HL-60/S4 treated with phorbol 12-myristate 13-acetate at 8.2 ng/mL for 4 days and 3 days (cell line): ENCODE results near the gene RAX.

Experiments used
- in situ Hi-C: fragments of 300-500 bp; cut with MboI; formaldehyde crosslinking; loops from 2 replicates; pipeline ENCODE4 v1.15.0; 2022; ENCODE audit warnings: low sequenced_read_pairs

Gene RAX

DNA sequence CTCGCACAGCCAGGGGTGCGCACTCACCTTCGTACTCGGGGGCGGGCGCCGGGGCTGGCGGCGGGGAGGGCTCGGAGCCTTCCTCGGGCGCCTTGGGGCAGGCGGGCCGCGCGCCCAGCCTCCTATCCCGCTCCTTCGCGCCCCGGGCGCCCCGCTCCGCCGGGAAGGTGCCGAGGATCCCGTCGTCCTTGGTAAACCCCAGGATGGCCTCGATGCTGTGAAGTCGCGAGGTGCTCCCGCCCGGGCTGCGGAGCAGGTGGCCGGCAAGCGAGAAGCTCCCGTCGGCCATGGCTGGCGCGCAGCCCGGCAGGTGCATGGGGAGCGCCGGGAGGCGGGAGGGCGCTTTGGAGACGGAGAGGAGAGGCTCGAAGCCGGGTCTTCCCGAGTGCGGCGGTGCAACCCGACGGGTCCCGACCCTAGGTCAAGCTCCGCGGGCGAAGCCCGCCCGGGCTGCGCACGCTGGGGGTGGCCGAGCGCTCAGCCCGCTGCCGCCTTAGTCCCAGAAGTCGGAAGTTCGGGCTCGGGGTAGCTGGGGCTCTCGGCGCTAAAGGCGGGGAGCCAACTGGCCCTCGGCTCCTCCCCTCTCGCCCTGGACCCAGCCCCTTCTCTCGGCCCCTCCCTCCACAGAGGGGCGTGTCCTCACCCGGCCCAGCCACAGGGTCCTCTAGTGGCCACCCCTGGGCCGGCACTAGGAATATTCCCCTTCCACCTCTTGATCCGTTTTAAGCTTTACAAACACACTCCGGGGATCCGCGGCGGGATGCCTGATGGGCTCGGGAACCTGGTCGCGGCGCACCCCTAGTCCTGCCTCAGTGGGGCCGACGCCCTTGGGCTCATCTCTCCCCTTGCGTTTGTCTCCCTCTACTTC lies at the start of gene RAX:
RAX (minus strand) TSS at position 564 of the 868 bp plus-strand sequence; CDS start at position 316, 248 bp downstream.
- in situ Hi-C loops, result no loop called here

DNA sequence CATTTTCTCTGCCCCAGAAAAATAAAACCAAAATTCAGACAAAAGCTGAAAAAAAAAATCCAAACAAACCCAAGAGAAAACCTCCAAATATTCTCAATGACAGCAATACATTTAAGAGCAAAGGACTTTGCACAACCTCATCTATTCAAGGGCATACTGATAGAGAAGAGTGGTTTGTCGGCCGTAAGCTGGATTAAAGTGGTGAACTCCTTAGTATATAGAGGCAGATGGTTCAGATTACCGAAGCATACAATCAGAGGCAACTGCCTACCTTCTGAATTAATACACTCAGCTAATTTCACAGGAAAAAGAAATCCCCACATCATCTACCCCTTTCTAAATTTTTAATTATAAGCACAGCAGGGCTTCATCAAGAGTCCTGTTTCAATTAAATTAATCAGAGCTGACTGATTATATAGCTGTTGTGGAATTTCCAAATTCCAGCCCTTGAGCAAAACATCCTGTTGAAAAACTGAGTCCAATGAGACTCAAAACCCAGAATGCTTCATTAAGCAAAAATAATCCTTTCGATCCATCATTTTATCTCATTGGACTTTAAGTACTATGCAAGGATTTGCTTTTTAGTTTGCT lies 45.3 kb upstream of the RAX start, which contains the start of gene CPLX4:
CPLX4 (minus strand) TSS at position 190 of the 591 bp plus-strand sequence; CDS start at position 3, 187 bp downstream.
- in situ Hi-C loops, result no loop called here

DNA sequence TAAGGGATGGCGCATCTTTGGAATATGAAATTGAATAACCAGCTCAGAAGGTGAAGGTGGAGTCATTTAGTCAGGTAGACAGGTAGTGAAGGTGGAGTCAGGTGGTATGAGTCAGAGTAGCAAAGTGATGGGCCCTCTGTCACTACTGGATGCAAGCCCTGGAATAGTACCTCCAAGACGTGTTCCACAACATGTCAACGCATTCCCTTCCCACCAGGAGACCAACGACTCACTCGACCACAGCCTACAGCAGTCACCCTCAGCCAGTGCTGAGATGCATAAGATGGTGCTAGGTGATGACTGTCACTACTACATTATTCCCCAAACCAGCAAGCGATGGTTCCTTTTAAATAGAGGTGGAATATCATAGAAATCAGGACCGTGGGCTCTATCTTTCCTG lies 38.4 kb upstream of the RAX start:
- in situ Hi-C loops, result no loop called here

DNA sequence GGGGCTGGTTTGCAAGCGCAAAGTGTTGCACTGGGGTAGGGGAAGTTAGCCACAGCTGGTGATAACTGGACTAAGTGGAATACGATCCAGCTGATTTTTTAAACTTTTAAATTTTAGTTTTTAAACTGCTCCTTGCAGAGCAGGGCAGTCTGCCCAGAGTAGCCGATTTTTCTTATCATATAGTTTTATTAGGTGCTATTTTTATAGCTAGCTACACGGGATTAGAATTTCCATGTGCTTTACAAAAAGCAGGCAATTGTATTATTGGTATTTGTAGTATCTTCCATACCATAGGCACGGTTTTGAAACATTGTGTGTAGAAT lies 35.6 kb upstream of the RAX start:
- in situ Hi-C loops, result no loop called here

DNA sequence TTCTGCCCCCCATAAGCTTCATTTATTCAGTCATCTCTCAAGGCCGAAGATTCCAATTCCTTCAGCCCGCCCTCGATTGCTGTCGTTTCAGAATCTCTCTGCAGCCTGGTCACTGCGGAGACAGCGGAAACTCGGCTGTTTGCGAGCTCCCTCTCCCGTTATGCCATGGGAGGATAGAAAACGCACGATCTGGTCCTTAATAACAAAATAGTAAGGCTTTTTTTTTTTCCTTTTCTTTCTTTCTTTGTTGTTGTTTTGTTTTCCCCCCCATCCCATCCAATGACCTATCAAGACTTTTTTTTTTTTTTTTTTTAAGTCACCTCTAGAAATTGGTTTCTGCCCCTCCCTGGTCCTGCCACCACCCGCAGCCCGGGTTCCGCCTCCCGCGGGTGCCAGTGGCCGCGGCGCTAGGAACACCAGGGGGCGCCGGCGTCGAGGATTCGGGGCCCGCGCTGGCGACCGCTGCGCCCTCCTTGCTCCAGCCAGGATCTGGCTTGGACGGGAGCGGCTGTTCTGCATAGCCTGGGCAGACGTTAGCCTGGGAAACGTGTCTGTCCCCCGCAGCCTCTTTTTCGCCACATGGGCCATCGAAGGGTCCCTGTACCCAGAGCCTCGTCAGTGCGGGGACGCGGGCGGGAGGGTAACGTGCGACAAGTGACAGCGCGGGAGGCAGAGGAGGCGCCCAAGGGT lies 35.1 kb upstream of the RAX start:
- in situ Hi-C loops, result no loop called here

DNA sequence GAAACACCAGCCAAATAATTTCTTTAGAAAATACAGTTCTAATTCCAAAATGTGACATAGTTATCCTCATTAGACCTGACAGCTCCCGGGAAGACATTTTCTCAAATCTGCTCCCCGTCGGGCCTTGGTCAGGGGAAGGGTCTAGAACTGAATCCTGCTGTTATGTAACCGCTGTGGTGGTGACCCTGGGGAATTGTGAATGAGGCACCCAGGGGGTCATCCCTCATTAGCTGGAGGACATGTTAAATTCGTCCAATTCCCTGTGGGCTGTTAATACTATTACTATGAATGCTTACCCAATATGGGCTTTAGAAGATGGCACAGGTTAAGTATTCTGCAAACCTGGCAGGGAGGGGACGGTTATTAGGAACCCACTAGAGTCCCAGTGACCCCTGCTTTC lies 33.4 kb upstream of the RAX start:
- in situ Hi-C loops, result no loop called here

DNA sequence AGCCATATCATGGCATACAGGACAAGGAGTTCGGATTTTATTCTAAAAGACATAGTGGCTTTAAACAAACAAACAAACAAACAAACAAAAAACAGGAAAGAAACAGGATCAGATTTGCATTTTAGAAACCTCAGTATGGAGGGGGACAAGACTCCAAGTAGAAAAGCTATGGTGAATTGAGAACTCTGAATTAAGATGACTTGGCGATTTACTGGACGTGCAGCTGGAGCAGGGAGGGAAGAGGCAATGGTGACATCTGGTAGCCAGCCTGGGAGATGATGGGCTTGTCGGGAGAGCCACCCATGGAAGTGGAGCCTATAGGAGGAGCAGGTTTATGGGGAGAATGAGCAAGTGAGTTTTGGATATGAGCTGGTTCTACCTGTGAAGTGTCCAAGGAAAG lies 32.0 kb upstream of the RAX start:
- in situ Hi-C loops, result no loop called here

DNA sequence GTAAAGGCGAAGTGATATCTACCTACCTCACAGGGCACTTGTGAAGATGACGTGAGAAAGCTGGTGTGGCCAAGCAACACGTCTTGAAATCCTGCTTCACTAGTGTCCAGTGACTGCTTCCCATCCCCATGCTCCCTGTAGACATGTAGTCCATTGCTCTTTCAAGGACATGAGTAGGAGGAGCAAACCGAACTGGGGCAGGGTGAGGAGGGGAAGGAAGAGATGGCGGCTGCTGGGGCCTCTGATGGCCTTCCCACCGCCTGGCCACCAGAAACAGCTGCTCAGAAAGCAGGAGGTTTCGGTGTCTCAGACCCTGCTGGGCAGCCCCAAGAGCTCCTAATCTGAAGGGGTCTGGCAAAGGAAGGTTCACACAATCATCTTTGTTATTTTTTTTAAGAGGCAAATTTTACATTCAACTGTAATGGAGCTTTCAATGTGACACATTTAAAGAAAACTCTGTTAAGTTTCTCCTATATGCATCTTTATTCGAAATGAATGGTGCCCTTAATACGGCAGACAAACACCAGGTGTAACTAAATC lies 30.5 kb upstream of the RAX start:
- in situ Hi-C loops, result no loop called here

DNA sequence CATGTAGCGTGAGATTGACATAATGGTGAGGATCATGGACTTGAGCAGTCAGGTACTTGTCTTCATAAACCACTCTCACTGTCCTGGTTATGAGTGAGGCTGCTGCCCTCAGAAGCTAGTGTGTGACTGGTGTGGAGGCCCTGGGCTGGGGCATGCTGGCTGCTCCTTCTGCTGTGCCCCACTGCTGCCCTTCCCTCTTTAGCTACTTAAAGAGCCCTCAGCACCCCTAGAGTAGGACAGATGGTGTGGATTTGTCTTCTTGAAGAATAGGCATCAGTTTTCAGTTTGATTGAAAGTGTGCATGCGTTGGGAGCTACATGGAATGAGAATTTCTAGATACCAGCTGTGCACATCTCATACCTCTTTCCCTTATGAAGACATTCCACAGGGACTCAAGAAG lies 29.8 kb upstream of the RAX start:
- in situ Hi-C loops, result no loop called here

DNA sequence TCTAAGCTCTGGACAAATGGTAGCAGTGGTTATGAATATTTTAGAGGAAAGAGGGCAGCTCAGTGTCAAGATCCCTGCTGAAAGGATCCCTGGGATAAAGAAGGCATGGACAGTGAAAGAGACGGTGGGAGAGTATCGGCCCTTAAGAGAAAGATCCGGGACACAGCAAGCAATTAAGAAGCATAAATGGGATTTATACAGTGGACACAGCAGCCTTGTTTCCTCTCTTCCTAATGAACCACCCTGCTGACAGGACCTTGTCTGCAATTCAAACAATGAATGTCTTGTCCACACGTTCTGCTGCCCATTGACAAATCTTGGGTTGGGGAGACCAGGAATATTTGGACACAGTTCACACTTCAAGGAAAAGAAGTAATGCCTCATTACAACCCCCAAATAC lies 28.7 kb upstream of the RAX start:
- in situ Hi-C loops, result no loop called here

DNA sequence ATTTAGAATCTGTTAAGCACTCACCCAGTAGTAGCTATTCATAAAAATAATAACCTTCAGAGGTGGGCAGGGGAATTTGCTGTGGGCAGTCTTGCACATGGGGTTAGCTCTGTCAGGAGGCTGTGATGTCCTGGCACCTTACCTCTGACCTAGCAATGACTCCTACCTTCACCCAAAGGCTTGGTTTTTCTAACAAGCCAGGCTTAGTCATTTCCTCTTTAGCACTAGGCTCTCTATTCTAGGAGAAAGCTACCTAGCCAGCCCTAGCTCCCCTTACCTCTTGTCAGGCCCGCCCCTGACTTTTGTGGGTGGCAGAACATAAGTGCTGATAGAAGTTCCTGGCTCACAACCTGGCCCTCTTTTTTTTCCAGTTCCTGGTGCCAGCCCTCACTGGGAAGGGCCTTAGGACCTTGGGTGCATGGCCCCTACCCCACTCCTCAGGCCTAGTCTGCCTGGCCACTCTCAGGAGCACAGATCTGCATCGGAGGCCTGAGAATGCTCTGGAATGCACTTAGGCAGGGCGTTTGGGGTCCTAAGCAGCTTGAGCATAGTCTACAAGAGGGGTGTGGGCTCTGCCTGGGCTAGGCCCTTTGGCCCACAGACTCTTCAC lies 27.5 kb upstream of the RAX start:
- in situ Hi-C loops, result no loop called here

DNA sequence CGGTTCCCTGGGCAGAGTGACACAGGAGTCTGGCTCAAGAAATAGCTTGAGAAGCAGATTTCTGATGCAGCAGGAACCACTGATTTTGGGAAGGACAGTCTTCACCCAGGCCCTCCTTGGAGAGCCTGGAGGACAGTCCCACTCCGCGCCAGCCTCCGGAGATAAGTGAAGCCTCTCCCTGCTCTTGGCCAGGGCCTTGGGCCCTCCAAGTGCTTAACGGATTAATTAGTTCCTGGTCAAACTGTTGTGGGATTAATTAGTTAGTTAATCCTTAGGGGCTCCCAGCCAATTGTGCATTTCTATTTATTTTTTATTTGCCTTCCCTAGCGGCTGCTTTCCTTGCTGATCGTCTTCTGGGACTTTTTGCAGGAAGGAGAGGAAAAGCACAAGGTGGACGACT lies 25.6 kb upstream of the RAX start:
- in situ Hi-C loops, result no loop called here

DNA sequence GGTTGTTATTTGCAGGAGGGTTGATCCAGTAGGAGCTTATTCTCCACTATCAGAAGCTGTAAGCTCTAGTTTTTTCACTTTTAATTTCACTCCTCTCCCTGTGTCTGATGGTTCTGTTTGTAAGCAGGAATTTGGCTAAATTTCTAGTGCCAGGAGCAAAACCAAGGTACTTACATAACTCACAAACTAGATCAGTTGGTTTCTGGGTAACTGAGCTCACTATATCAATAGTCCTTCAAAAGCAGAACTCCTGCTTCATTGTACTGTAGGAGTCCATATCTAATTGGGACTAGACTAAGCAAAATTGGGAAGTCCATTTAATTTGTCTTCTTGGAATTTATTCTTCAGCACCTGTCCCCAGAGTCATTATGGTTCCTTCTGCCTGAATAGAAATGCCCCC lies 20.1 kb upstream of the RAX start:
- in situ Hi-C loops, result no loop called here

DNA sequence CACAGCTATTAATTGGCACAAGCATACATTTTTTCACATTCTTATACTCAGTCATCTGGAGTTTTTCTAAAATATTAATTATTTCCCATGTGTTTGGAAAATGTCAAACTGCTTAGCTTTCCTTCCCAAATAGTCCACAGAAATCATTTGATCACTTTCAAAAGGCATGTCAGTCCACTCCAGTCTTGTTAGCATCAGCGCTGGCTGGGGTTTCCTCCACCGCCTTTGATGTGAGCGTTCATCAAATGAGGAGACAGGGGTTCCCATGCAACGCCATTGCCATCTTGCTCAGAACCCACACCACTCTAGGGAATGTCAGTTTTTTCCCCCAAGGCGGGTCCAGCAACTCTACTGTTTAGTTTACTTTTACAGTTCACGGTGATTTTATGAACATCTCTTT lies 13.1 kb upstream of the RAX start:
- in situ Hi-C loops, result no loop called here

DNA sequence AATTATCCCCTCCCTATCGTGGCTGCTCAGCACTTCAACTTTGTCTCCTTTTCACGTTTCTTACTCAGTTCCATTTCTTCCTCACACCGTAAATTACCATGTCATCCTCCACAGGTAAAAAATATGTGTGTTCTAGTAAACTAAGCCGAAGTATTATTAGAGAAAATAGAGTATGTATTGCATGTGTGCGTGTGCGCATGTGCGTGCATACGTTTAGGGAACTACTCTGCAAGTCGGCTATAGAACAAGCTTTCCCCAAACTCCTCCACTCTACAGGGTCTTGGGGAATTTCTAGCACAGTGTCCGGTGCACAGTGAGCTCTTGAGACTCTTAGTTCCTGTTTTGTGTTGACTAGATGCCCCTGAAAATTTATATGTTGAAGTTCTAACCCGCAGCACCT lies 9.1 kb upstream of the RAX start:
- in situ Hi-C loops, result no loop called here

DNA sequence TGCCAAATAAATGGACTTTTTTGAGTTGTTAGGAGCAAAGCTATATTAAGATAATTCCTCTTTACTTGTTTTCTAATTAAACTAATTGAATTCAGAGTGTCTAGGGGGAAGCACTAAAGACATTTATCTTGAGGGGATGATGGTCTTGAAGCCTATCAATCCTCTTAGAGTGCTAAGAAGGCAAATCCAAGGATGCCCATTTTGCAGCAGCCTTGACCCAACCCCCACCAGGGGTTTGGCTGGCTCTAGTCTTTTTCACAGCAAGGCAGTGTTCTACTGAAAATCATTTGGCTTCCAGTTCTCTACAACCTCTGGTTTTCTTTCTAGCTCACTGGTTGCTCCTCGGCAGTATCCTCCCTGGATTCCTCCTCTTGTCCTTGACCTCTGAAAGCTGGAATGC lies 6.5 kb upstream of the RAX start:
- in situ Hi-C loops, result no loop called here

DNA sequence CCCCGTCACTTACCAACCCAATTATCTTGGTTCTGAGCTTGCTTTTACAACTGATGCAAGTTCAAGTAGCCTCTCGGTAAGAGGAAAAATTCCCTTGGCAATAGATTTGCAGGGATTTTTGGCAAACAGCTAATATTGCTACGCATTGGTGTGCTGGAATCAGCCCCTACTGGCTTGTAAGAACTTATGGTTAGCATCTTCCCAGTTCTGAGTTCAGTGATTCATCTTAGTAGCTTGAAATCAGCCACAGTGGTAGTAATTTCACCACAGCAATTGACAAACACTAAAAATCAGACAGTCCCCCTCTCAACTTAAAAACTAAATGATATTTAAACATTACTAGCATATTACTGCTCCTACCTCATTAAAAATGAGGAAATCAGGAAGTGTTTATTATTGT lies 5.9 kb upstream of the RAX start:
- in situ Hi-C loops, result no loop called here

DNA sequence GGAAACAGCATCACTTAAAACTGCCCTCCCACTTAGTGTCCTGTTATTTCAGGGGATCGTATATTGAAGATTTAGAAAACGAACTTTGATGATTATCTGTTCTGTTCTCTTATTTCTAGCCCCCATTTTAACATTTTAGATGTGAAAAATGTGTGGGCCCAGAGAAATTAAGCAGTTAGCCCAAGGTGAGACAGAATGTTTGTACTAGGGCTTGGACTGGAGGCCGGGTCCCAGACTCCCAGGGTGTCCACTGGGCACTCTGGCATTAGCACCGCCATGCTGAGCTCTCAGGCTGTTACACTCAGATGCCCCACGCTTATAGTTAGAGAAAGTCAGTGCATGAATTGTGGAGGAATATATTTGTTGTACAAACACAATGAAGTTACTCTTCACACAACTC lies 5.5 kb upstream of the RAX start:
- in situ Hi-C loops, result no loop called here

DNA sequence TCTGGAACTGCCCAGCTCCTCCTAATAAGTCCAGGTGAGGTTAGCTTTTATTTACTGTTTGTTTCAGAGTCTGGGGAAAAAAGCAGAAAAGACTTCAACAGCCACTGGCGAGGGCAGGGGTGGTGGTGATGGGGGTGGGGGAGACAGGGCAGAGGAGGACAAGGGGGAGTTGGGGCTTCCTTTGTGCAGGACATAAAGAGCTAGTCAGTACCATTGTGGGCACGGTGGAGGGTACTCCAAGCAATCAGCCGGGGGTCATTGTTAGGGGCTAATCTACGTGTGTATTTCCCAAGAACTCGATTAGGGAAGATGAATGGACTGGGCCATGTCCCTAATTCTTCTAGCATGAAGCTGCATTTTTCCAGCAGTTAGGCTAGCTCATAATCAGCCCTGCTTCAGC lies 2.8 kb upstream of the RAX start:
- in situ Hi-C loops, result no loop called here

DNA sequence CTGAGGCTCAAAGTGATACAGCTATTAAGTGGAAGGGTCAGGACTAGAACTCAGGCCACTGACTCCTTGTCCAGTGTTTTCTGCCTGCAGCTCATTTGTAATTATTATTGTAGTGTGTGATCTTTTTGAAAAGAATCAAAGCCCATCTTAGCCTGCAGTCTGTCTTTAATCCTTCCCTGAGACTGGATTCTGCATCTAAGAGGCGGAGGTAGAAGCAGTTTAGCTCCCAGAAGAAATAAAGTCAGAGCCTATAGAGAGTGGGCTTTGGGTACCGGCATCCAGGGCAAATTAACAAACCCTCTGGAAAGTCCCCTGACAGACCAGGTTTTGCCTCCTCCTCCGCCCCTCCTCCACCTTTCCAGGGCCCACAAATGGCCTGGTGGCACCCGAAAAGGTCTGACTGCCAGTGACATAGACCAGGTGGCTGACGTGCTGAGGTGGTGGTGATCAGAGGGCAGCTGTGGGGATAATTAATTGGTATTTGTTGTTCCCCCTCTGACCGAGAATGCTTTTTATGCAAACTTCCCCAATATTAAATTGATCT lies 2.2 kb upstream of the RAX start:
- in situ Hi-C loops, result no loop called here

DNA sequence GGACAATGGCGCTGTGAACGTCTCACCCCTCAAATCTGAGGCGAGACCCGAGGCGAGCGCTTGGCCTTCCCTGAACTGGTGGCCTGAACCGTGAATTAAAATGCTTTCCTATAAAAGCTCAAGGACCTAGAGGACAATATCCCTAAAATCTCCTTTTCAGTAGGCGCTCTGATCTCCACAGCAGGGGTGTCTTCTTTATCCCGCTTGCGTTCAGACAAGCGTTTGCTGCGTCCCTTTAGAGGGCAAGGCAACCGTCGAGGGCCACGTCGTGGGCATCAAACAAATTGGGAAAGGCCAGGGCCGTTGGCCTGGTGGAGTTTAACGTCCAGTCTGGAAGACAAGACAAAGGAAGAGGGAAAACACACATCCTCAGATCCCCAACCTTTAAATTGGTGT lies 1.3 kb upstream of the RAX start:
- in situ Hi-C loops, result no loop called here
